HG02884 (cell line): ENCODE results near the gene TXLNG.

Experiments used
- ATAC-seq: cut with Tn5 transposase; IDR thresholded peaks from one replicate; pipeline ENCODE4 v1.9.1; 2021; ENCODE audit warnings: mild to moderate bottlenecking, moderate library complexity; ENCODE audit not compliant: unreplicated experiment

Gene TXLNG

GRCh38 chrX:16870095-16870861 is 84.0 kb downstream of the TXLNG start, which contains the start of gene RBBP7:
Gene RBBP7 (minus strand): TSS chrX:16870362. CDS start chrX:16870053, 309 bp downstream.
- peak; percentile 58 for ATAC-seq

GRCh38 chrX:16870862-16871815 is 84.9 kb downstream of the TXLNG start:
- ATAC-seq, result peak; percentile 19

GRCh38 chrX:16873106-16873505 is 86.8 kb downstream of the TXLNG start:
- no peak for ATAC-seq

GRCh38 chrX:16874458-16875095 is 88.3 kb downstream of the TXLNG start:
- no peak for ATAC-seq

- no peak for ATAC-seq
Observed at GRCh38 chrX:16876696-16877095, 90.4 kb downstream of the TXLNG start.

GRCh38 chrX:16882169-16882568 is 95.9 kb downstream of the TXLNG start:
- no peak for ATAC-seq

GRCh38 chrX:16882702-16883486 is 96.6 kb downstream of the TXLNG start:
- ATAC-seq, result peak; percentile 71

- no peak for ATAC-seq
Observed at GRCh38 chrX:16883487-16883804, 97.2 kb downstream of the TXLNG start.

GRCh38 chrX:16885628-16886027 is 99.4 kb downstream of the TXLNG start:
- ATAC-seq, result no peak

- ATAC-seq, result peak; percentile 54
Observed at GRCh38 chrX:16892504-16893362, 106.5 kb downstream of the TXLNG start.
